Fibroblast of lung (primary cell): ENCODE measurements around the gene PLEKHA1. TPM values are rescaled to one million over a fixed set of nuclear protein-coding genes. Genes with fewer than 3 reads are reported as not detected.
A peak's percentile ranks its signal among the peaks of the same experiment; 100 is the strongest.

Source experiments
- DNase-seq, 2 donors: peaks; one replicate each; pipeline versions ENCODE4 v3.0.0 to v3.0.0-alpha.2; 2010; ENCODE audit warnings: low read depth in 2 of 2
- H2AFZ ChIP-seq: 2 replicates; pipeline ENCODE4 v1.5.1; 2012; ENCODE audit warnings: low read length, control low read depth, inconsistent platforms
- H3K27ac ChIP-seq: 2 replicates; pipeline ENCODE4 v1.5.1; 2011; ENCODE audit warnings: low read length, control low read depth; ENCODE audit not compliant: insufficient read depth
- H3K27me3 ChIP-seq: 2 replicates; pipeline ENCODE4 v1.5.1; 2011; ENCODE audit warnings: mild to moderate bottlenecking, low read length; ENCODE audit not compliant: control insufficient read depth, insufficient read depth
- H3K36me3 ChIP-seq: 2 replicates; pipeline ENCODE4 v1.5.1; 2011; ENCODE audit warnings: low read length; ENCODE audit not compliant: control insufficient read depth, insufficient read depth
- H3K4me1 ChIP-seq: 2 replicates; pipeline ENCODE4 v1.5.1; 2011; ENCODE audit warnings: low read length; ENCODE audit not compliant: control insufficient read depth, insufficient read depth; ENCODE audit errors: extremely low read depth
- H3K4me2 ChIP-seq: 2 replicates; pipeline ENCODE4 v1.5.1; 2011; ENCODE audit warnings: low read length, control low read depth; ENCODE audit not compliant: insufficient read depth; ENCODE audit errors: extremely low read depth
- H3K4me3 ChIP-seq, 4 experiments: fragments of 200-600 bp in 1 of 4; sonication (generic) in 1 of 4; replicated peaks in 1 of 4; 2 replicates each; pipeline ENCODE4 v1.5.1; 2011 to 2016; ENCODE audit warnings: low read length in 4 of 4, low read depth in 3 of 4, mild to moderate bottlenecking in 3 of 4, control low read depth in 2 of 4, inconsistent platforms in 1 of 4, mixed read lengths in 1 of 4; ENCODE audit not compliant: insufficient read depth in 1 of 4; ENCODE audit errors: control extremely low read depth in 1 of 4
- H3K79me2 ChIP-seq: 2 replicates; pipeline ENCODE4 v1.5.1; 2012; ENCODE audit warnings: mild to moderate bottlenecking, low read length, inconsistent platforms; ENCODE audit not compliant: control insufficient read depth, insufficient read depth
- H3K9ac ChIP-seq: 2 replicates; pipeline ENCODE4 v1.5.1; 2011; ENCODE audit warnings: mild to moderate bottlenecking, low read length, control low read depth; ENCODE audit not compliant: insufficient read depth
- H3K9me3 ChIP-seq: 2 replicates; pipeline ENCODE4 v1.5.1; 2012; ENCODE audit warnings: low read depth, low read length; ENCODE audit not compliant: control insufficient read depth, insufficient read depth
- H4K20me1 ChIP-seq: 2 replicates; pipeline ENCODE4 v1.5.1; 2011; ENCODE audit warnings: low read length; ENCODE audit not compliant: control insufficient read depth, insufficient read depth; ENCODE audit errors: extremely low read depth
- CTCF ChIP-seq, 2 donors: IDR thresholded peaks in 1 of 2; conservative IDR thresholded peaks in 1 of 2; 1 replicate in 1 of 2; 2 replicates in 1 of 2; pipeline ENCODE4 v1.5.1; 2011 to 2012; ENCODE audit warnings: low read length in 2 of 2, control low read depth in 1 of 2, inconsistent platforms in 1 of 2, low read depth in 1 of 2, mild to moderate bottlenecking in 1 of 2
- EZH2 ChIP-seq: IDR thresholded peaks from 2 replicates; pipeline ENCODE4 v1.5.1; 2012; ENCODE audit warnings: low read length, control low read depth, mild to moderate bottlenecking; ENCODE audit errors: missing control alignments
- polyA plus RNA-seq, 2 donors: library from polyadenylated mRNA; depleted of rRNA in 1 of 2; stranded (reverse) in 1 of 2; unstranded in 1 of 2; fragments of >200 nt; gene quantifications; 2 replicates each; pipeline ENCODE4 v1.2.1, GENCODE V29; 2011 to 2012; ENCODE audit warnings: missing spikeins in 1 of 2
- total RNA-seq: library from RNA; depleted of rRNA; stranded (reverse); fragments of >200 nt; gene quantifications from 2 replicates; pipeline ENCODE4 v1.2.1, GENCODE V29; 2014

PLEKHA1 gene
- total and polyA plus RNA-seq, 2 donors (not counting 1 experiment from before 2014, with no cell fraction given): 14.4 to 37.9 TPM

DNA sequence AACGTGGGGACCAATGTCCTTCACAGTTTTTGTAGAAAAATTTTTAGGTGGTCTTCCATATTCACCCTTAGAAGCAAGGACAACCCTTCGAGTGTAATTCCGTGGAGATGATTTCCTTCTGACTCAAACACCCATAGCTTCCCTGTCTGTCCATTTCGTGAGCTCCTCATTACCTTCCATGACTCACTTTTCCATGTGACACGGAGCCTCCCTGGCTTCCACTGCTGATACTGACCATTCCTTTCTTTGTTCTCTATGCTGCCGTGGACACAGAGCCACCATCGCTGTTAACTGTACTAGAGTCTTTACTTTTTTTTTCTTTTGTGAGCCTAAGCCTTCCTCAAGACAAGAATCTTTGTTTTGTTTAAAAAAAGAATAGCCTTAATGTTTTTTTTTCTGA lies 67.5 kb downstream of the PLEKHA1 start:
- H4K20me1 ChIP-seq: no peaks in the 10 kb centered on the region
- TF ChIP-seq CTCF (conservative IDR thresholded peaks at IDR 0.05 in 1 of 2, IDR thresholded peaks at IDR 0.05 in 1 of 2; ENCODE audit: low read depth in 1 of 2, low read length in 2 of 2) (no peak), EZH2 (no peak)
- no peaks in the 10 kb centered on the region for H3K9me3 ChIP-seq
- no peak overlapping the region for H3K9ac ChIP-seq
- H3K27me3 ChIP-seq: no peaks in the 10 kb centered on the region
- H3K27ac ChIP-seq: no peak overlapping the region
- H3K36me3 ChIP-seq: no peaks in the 10 kb centered on the region
- no peaks in the 10 kb centered on the region for H3K79me2 ChIP-seq
- H2AFZ ChIP-seq: no peak overlapping the region
- H3K4me2 ChIP-seq: no peak overlapping the region
- no peaks in the 10 kb centered on the region for H3K4me1 ChIP-seq
- no peak overlapping the region for H3K4me3 ChIP-seq
- DNase-seq: peak in 1 of 2 donors; percentile 83

GRCh38 chr10:122445469-122445868 lies 71.0 kb downstream of the PLEKHA1 start:
- Histone ChIP-seq H3K4me3 (no peak overlapping the region), H3K9me3 (no peaks in the 10 kb centered on the region), H3K9ac (no peak overlapping the region), H3K27me3 (no peaks in the 10 kb centered on the region), H2AFZ (no peak overlapping the region), H4K20me1 (no peaks in the 10 kb centered on the region), H3K36me3 (no peaks in the 10 kb centered on the region), H3K27ac (no peak overlapping the region), H3K79me2 (no peaks in the 10 kb centered on the region), H3K4me2 (no peak overlapping the region), H3K4me1 (no peaks in the 10 kb centered on the region)
- no peak for DNase-seq
- TF ChIP-seq CTCF (conservative IDR thresholded peaks at IDR 0.05 in 1 of 2, IDR thresholded peaks at IDR 0.05 in 1 of 2; ENCODE audit: low read depth in 1 of 2, low read length in 2 of 2) (no peak), EZH2 (no peak)

GRCh38 chr10:122445904-122446303 lies 71.4 kb downstream of the PLEKHA1 start:
- no peak for DNase-seq

More at GRCh38 chr10:122445904-122446303, 71.4 kb downstream of the PLEKHA1 start:
- H3K27ac ChIP-seq: no peak overlapping the region
- no peaks in the 10 kb centered on the region for H3K79me2 ChIP-seq
- H3K9ac ChIP-seq: no peak overlapping the region
- H3K4me3 ChIP-seq: no peak overlapping the region
- no peak overlapping the region for H3K4me2 ChIP-seq
- no peaks in the 10 kb centered on the region for H3K9me3 ChIP-seq
- no peak overlapping the region for H2AFZ ChIP-seq
- no peaks in the 10 kb centered on the region for H3K27me3 ChIP-seq
- H3K4me1 ChIP-seq: no peaks in the 10 kb centered on the region
- TF ChIP-seq CTCF (conservative IDR thresholded peaks at IDR 0.05 in 1 of 2, IDR thresholded peaks at IDR 0.05 in 1 of 2; ENCODE audit: low read depth in 1 of 2, low read length in 2 of 2) (no peak), EZH2 (no peak)
- H4K20me1 ChIP-seq: no peaks in the 10 kb centered on the region
- no peaks in the 10 kb centered on the region for H3K36me3 ChIP-seq
